ENCODE data around the gene PNPLA5.
"Not testable (repeated sequence)": the region's sequence is repeated elsewhere in the genome, so short reads cannot be mapped to it uniquely, and the experiment has no call there.

The PNPLA5 gene

DNA sequence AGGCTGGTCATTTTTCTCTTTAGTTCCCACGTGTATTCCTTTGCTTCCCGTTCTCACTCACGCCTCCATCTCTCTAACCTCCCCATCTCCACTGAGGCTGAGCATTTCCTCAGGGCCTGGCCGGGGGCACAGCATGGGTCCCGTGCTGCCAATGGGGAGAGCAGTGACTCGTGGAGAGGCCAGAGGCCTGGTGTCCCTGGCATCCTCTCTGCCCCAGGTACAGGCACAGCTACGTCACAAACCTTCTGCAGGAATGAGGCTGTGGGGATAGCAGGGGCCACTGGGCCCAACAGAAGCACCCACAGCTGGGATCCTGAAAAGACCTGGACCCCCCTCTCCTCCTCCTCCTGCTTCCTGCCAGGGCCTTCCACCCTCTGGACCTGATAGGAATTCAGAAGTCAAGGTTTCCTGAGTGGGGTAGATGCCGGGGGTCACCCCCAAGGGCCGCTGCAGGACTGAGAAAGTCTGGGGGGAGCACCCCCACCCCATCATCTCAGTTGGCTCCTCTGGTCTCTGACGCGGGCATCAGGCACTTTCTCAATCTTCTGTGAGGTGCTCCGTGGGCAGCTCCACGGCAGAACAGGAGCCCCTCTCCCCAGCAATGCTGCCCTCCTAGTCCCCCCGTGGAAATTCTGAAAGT is 11.8 kb downstream of the PNPLA5 start:
- FAIRE-seq: no peak

DNA sequence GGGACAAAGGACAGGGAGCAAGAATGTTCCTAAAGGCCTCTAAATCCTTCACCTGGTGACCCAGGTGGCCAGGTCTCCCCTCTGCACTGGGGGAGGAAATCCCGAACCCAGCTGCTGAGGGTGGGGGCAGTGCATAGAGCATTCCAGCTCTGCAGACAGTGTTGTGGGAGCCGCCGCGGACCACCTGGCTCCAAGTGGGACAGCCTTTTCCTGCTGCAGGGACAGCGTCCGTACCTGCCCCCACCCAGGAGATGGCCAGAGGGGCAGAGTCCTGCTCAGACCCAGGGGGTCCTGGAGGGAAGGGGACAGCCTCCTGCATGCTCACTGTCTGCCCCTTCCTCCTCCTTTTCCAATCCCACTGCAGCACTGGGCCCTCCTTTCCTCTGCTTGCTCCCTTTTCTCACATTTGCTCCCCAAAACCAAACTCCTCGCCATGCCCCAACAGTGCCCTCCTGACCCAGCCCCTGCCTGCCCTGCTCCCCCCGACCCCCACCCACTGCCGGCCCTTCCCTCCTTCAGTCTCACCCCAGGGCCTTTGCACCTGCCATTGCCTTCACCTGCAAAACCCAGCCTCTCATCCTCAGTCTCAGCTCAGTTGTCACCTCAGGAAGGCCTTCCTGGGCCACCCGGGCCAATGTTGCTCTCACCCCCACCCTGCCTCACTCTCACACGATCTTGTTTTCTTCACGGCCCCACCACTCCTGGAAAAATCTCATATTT is 12.8 kb downstream of the PNPLA5 start:
- no peak for FAIRE-seq

DNA sequence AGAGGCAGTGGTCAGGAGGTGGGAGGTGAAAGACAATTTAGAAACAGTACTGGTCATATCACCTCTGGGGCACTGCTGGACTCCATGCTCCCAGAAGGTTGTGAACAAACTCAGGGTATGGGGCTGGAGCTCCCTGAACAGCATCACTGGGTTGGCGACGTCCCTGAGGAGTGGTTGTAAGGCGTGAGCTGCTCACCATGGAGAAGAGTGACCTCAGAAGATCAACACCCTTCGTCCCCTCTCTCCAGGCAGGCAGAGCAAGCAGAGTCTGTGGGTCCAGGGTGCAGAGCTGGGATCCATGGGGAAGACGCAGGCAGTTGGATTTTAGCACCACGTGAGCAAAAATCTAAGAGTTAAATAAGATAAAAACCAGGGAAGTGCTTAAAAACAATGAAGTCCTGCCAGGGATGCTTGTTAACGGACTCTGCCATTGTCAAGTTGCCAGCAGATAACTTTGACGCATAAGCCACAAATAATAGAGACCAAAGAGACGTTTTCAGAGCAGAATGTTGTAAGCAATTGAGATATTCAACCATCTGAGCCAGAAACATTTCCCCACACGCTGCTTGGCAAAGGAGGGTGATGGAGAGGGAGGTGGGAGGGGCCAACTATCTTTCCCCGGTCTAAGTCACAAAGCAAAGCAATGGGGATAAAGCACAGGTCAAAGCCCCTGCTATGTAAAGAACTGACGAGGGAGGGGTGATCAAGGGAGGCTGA is 13.6 kb downstream of the PNPLA5 start:
- no peak for FAIRE-seq

DNA sequence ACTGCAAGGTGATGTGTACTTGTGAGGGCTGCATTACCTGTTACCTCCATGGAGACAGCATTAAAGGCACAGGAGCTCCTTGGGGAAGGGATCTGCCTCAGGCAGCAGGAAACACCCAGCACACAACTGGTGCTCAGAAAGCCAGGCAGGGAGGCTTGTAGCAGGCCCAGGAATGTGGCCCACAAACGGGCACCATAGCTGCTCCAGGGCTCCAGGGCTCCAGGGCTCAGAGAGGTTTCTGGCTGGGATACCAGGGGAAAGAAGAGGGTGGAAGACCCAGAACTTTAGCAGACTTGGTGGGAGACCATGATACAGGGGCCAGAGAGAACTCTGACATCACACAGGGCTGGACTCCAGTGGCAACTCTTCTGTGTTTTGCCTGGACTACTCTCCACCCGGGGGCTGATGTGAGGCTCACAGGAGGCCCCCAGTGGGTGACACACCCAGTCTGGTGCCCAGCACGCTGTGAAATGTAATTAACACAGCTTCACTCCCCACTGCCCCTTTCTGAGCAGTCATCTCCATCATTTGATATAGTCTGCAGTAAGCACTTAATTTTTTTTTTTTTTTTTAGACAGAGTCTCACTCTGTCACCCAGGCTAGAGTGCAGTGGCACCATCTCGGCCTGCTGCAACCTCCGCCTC is 14.8 kb downstream of the PNPLA5 start:
- FAIRE-seq: no peak

DNA sequence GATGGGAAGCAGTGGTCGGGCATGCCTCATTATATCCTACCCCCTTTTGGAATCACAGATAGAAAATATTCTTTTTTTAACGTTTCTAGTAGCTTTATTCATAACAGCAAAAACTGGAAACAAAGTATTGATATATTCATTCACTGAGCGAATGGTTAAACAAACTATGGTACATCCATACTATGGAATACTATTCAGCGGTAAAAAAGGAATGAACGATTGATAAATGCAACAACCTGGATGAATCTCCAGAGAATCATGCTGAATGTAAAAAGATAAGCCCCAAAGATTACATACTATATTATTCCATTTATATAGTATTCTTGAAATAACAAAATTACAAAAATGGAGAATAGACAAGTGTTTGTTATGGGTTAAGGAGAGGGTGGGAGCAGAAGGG is 22.0 kb downstream of the PNPLA5 start:
- no peak for FAIRE-seq

DNA sequence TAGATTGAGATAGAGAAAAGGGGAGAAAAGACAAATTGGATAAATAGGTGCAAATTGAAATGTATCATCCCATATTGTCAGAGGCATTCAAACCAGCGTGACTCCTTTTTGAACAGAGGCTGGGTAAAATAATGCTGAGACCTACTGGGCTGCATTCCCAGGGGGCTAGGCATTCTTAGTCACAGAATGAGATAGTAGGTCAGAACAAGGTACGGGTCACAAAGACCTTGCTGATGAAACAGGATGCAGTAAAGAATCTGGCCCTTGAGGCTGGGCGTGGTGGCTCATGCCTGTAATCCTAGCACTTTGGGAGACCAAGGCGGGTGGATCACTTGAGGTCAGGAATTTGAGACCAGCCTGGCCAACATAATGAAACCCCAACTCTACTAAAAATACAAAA is 22.8 kb downstream of the PNPLA5 start:
- FAIRE-seq: not testable (repeated sequence)

DNA sequence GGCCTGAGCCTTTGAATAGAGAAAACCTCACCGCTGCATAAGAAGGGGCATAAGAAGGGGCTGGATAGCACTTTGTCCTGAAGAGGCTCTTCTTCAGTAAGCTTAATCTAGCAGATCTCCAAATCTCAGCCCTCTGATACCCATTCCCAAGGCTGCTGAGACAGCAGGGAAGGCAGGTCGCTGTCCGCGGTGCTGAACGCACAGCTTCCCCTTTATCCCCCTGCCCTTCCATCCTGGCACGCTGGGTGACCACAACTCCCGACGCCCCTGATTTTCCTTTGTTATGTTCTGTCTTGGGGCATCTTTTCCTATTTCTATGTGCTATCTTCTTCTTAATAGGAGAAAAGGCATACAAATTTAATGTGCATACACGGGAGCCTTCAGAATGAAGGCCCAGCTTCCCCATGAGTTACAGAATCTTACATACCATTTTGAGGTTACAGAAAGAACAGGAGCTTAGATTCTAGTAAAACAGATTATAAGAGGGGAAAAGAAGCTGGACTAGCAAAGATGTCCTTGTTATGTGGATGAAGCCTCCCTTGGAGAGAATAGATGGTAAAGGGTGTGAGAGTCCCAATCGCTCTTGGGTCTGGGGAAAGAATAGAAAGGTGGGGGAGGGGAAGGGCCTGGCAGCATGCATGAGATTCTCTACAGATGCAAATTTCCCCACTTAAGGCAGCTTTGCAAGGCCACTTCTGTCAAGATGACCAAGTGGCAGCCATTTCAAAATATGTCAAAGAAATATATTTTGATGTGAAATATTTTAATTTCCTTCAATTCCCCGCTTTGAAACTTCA is 23.8 kb downstream of the PNPLA5 start:
- no peak for FAIRE-seq

DNA sequence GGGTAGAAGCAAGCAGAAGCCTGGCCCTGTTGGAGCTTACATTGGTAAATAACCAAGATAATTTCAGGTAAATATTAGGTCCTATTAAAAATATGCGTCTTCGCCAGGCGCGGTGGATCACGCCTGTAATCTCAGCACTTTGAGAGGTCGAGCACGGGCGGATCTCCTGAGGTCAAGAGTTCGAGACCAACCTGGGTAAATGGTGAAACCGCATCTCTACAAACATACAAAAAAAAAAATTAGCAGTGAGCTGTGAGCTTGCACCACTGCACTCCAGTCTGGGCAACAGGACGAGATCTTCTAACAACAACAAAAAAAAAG is 29.0 kb downstream of the PNPLA5 start:
- FAIRE-seq: no peak

DNA sequence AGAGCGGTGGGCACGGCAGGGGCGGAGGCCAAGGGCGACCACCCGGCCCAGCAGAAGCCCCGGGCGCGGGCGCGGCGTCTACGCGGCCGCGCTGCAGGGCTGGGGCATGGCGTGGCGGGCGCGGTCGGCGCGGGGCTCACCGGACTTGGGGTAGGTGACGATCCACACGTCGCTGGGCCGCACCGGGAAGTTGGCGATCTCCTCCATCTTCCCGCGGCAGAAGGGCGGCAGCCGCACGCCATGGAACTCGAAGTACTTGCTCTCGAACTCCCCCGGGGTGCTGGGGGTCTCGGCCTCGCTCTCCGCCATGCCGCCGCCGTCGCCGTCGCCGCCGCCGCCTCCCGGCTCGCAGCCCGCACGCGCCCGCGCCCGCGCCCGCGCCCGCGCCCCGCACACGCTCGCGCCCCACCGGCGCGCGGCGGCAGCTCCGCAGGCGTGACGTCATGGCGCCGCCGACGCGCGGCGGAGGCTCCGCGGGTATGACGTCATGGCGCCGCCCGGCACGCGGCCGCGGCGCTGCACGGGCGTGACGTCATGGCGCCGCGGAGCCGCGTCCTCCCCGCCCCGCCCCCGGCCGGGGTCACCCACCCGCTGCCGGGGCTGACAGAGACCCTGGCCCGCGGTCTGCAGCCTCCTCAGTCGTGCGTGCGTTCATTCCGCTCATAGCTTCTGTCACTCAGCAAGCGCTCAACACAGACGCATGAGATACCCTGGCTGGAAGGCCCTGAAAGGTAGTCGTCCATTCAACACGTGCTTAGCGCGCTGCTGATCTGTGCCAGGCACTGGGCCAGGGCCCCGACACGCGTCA is 29.5 kb downstream of the PNPLA5 start, which contains the start of gene SULT4A1:
SULT4A1 (minus strand) TSS at position 440 of the 808 bp plus-strand sequence; CDS start at position 309, 131 bp downstream.
- FAIRE-seq: no peak

DNA sequence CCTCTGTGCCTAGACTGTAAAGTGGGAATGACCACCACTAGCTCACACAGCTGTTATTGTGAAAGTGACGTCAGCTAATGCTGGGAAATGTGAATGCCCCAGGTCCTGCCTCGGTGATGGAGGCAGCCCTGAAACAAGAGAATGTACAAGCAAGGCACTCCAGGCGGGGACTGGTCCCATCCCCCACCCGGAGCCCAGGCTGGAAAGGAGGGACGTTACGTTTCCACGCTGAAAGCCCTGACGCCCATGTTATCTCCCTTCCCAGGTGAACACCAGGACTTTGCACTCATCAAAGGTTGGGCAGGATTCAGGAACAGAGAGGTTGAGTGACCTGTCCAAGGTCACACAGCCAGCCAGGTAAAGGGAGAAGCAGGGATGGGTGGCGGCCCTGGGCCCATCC is 30.3 kb downstream of the PNPLA5 start:
- FAIRE-seq: no peak

DNA sequence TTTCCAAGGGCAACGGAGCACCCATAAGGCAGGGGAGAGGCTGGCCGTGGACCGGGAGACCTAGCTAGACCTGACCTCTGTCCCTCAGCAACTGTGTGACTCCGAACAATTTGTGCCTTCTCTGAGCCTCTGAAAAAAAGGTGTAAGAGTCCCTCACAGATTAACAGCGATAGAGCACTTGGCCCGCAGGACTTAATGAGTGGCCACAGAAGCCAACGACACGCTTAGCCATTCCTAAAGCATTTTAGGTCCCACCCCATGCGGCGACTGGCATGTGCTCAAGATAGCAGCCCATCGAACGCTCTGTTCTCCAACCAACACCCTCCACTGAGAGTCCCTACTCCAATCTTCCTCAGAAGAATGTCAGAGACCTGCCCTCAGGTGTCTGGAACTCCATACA is 31.0 kb downstream of the PNPLA5 start:
- no peak for FAIRE-seq

DNA sequence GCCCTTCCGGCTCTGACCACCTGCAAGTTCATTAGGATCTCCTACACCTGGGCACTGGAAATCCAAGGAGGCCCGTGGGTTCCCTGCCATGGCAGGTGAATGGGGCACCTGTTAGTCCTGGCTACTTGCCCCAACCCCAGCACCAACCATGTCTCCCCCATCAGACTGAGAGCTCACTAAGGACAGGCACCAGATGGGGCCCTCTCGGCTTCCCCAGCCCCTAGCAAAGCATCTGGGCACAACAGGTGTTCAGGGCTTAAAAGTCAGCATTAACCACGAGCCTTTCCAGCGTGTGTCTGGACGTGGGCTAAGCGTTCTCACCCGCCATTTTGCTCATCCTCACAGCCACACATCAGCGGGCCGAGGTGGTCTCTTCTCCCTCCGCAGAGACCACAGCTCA is 31.7 kb downstream of the PNPLA5 start:
- FAIRE-seq: no peak

DNA sequence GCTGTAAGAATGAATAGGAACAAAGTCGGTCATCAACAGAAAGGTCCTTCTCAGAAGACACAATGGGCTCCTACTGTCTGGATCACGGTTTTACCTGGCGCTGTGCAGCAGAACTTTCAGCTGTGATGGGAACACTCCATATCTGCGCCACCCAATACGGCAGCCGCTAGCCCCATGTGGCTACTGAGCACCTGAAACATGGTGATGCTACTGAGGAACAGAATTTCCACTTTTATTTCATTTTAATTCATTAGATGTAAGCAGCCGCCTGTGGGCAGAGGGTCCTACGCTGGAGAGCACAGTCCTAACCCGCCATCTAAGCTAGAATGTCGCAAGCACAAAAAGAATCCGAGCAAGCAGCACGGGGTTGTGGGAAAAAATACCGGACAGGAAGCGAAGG is 32.2 kb downstream of the PNPLA5 start:
- FAIRE-seq: no peak

DNA sequence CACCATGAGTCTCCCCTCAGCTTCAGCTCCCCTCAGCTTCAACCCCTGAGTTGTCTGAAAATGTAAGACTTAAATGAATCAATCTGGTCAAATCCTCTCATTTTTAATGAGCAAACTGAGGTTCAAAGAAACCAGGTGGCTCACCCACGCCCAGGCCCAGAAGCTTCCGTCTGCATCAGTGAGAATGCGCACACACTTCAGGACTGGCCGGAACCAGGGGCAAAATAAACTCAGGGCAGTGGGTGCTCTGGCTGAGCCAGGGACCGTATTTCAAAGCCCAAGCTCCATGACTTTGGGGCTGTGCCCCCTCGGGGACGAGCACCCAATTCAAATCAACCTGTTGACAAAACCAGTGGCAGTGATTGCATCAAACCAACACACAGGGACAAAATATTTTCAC is 32.6 kb downstream of the PNPLA5 start:
- FAIRE-seq: no peak

DNA sequence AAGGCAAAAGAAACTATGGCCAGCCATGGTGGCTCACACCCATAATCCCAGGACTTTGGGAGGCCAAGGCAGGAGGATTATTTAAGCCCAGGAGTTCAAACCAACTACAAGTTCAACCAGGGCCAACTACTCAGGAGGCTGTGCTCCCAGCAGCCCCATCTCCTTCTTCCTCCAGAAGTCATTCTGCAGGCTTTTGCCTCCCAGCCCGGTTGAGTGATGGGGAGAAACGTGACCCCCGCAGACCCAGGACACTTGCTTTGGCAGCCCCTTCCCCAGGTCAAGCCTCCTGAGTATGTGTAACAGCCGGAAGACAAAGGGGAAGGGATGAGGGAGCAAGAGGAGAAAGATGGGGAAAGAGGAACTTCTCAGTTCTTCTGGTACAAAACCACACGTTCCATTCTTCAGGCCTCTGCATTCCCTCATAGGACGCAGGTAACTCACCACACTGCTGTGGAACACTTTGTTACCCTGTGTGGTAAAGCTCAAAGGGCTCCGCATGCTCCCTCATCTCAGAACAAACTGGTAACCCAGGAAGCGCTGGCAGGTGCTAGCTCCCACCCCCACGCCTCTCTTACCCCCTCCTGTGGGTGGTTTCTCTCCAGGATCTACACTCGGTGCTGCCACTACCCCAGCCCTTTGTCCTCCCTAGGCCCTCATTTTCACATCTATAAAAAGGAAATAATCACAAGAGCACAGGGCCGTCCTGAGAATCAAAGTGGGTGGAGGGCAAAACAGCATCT is 33.5 kb downstream of the PNPLA5 start:
- FAIRE-seq: no peak

DNA sequence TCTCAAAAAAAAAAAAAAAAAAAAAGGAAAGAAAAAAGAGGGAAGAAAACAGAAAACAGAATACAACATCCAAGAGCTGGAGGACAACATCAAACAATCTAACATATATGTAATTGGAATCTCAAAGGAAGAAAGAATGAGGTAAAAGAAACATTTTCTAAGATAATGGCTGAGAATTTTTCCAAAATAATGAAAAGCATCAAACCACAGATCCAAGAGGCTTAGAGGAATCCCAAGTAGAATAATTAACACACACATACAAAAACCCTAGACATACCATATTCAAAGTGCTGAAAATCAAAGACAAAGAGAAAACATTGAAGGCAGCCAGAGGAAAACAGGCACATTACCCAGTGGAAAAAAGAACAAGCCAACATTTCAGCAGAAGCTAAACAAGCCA is 34.4 kb downstream of the PNPLA5 start:
- FAIRE-seq: no peak

DNA sequence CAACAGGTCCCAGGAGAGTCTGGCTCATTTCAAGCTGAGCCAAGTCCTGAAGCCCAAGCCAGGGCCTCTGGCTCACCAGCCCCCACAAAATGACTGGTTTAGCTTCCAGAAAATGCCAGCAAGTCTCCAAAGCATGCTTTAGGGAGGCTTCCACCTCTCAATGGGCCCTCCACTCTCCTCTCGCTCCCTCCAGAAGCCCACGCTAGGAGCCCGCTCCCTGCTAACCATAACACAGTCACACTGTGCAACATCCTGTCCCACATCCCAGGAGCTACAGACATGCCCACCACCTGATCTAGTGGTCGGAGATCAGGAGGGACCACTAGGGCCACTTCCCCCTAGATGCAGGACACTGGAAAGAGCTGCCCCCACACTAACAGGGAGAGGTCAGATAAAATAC is 36.4 kb downstream of the PNPLA5 start:
- FAIRE-seq: no peak

DNA sequence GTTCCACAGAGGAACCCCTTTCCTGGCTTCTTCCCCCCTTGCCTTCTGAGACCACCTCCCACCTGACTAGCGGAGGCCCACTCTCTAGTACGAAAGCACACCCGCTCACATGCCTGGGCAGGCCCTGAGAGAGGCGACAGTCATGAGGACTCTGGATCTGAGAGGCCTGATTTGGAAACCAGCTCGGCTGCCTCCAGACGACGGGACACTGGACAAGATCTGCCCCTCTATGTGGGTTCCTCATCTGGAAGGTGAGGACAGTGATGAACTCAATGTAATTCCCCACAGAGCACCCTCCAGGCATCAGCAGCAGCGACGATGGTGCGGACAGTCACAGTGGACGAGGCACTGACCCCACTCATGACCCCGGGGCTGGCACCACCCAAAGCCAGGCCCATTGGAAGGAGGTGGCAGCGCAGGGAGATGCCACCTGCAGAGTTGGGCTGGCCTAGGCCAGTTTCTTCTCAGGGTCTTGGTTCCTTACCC is 37.0 kb downstream of the PNPLA5 start:
- no peak for FAIRE-seq

DNA sequence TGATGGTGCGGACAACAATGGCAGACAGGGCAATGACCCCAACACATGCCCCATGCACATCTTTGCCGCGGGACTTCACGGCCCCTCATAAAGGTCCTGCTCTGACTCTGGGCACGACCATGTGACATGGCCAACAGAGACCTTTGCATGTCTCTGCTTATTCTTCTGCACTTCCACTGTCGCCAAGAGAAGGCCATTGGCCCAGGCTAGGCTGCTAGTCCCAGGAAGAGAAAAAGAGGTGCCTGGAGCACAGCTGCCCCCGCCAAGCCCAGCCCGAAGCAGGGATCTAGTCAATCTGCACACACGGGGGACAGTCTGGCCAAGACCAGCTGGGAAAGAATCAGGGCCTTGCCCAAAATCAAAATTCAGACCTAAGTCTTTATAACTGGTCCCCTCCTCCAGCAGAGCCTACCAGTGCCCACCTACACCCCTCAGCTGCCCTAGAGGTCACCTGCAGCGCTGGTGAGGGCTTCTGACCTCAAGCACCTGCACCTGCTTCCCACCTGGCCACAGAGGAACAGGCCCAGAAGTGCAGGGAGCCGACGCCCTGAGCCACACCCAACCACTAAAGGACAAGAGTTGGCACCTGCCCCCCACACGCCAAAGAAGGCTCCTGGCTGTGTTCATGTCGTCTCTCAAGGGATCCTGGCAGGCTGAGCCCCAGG is 37.6 kb downstream of the PNPLA5 start:
- no peak for FAIRE-seq

DNA sequence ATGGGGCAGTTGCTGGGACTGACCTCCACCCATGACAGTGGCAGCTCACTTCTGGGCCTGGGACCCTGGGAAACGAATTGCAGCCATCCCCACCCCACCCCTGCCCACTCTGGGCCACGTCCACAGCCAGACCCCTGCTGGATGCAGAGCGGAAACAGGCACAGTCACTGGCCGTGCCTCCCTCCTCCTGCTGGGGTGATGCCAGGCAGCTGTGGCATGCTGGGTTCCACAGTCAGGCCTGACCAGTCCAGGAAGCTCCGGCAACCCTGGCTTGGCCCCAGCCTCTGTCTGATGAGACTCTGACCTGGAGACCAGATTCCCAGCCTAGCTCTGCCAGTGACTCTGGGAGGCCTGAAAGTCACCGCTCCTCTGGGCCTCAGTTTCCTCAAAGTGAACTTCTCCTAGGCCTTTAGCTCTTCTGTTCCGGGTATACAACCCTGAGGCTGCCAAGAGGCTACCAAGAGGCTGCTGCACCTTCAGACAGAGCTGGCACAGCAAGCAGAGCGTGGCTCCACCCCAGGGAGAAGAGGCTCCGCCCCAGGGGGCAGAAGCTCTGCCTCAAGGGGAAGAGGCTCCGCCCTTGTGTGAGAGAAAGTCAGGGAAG is 38.4 kb downstream of the PNPLA5 start:
- no peak for FAIRE-seq
